ENCODE results near the gene FNBP1. TPM values are rescaled to one million over a fixed set of nuclear protein-coding genes. Genes with fewer than 3 reads are reported as not detected.

The FNBP1 gene
- polyA plus RNA-seq, 1 of the 3 experiments (the other 2 are of a cell fraction): 11.0 TPM

DNA sequence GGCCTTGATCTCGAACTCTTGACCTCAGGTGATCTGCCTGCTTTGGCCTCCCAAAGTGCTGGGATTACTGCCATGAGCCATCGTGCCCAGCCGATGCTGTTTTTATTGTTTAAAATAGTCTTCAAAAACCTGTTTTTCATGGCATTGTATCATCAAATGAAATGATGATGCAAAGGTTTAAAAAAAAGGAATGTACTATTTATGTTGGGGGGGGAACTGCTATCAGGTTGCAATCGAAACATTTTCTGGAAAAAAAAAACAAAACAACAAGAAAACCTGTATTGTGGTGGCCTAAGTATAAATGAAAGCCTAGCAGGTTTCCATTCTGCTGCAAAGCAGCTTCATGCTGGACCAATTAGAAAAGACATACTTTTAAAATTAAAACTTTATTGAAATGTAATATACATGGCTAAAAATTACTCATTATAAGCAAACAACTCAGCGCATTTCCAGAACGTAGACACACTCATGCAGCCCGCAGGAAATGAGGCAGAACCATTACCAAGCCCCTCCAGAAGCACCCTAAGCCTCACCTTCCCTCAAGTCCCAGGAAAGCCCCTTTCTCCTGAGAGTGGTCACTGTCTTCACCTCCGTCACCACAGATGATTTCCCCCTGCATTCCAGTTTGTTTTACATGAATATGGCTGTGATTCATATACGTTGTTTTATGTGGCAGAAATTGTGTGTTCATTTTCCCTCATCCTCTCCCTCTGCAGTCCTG lies 29.7 kb upstream of the FNBP1 start:
- H3K79me2 ChIP-seq (ENCODE audit: insufficient read depth): peaks cover 81% of the 10 kb centered on the region

More for the DNA sequence above, 29.7 kb upstream of the FNBP1 start:
- Histone ChIP-seq H3K4me2 (no peak overlapping the region), H3K9me3 (no peaks in the 10 kb centered on the region), H3K4me3 (ENCODE audit: low read depth in 2 of 2, low read length in 1 of 2) (no peak overlapping the region), H2AFZ (ENCODE audit: low read depth) (no peak overlapping the region), H4K20me1 (ENCODE audit: insufficient read depth) (peaks cover 58% of the 10 kb centered on the region), H3K4me1 (ENCODE audit: control insufficient read depth in 1 of 2, insufficient read depth in 2 of 2, low read depth in 1 of 2, low read length in 1 of 2) (peaks cover 2 to 9% of the 10 kb centered on the region in 2 experiments; a peak in 2 of 4 replicates), H3F3A (replicated peaks; ENCODE audit: insufficient read depth) (no peaks in the 10 kb centered on the region), H3K9ac (no peak overlapping the region), H3K27me3 (ENCODE audit: insufficient read depth) (no peaks in the 10 kb centered on the region), H3K36me3 (replicated peaks in 1 of 2; ENCODE audit: control insufficient read depth in 1 of 2, insufficient read depth in 2 of 2, low read length in 1 of 2) (peaks cover 11 to 19% of the 10 kb centered on the region in 2 experiments), H3K9me2 (no peaks in the 10 kb centered on the region), H3K27ac (ENCODE audit: low read depth in 2 of 2, low read length in 1 of 2) (peak overlapping the region in 1 of 2 experiments; percentile 11; a peak in 1 of 4 replicates)
- ChIA-PET POLR2A (no interaction called here), CTCF (interaction anchor here (1.1 kb wide), 2 partner anchors 28 to 35 kb away, joined by 3 to 4 read pairs; no protein-coding TSS in a partner anchor)
- TF ChIP-seq RCOR1 (IDR thresholded peaks at IDR 0.05; ENCODE audit: low read length) (no peak), SIN3A (IDR thresholded peaks at IDR 0.05; ENCODE audit: borderline replicate concordance, low read depth, low read length) (no peak), PBX3 (IDR thresholded peaks at IDR 0.05) (no peak), POLR2AphosphoS5 (IDR thresholded peaks at IDR 0.05; ENCODE audit: low read depth, low read length) (no peak), MXI1 (IDR thresholded peaks at IDR 0.05; ENCODE audit: low read depth, low read length) (no peak), CHD2 (IDR thresholded peaks at IDR 0.05; ENCODE audit: low read length, partially characterized antibody) (no peak), EZH2phosphoT487 (IDR thresholded peaks at IDR 0.05; ENCODE audit: borderline replicate concordance, low read depth) (no peak), TCF12 (IDR thresholded peaks at IDR 0.05) (no peak), RAD21 (IDR thresholded peaks at IDR 0.05; ENCODE audit: low read length) (no peak), GABPA (IDR thresholded peaks at IDR 0.05; ENCODE audit: low read depth) (no peak), REST (IDR thresholded peaks at IDR 0.05; ENCODE audit: low read depth, low read length) (no peak), JUND (IDR thresholded peaks at IDR 0.05) (no peak)
- TF ChIP-seq, protein P1, sequence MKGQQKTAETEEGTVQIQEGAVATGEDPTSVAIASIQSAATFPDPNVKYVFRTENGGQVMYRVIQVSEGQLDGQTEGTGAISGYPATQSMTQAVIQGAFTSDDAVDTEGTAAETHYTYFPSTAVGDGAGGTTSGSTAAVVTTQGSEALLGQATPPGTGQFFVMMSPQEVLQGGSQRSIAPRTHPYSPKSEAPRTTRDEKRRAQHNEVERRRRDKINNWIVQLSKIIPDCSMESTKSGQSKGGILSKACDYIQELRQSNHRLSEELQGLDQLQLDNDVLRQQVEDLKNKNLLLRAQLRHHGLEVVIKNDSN (IDR thresholded peaks at IDR 0.05; ENCODE audit: borderline replicate concordance, low read depth): no peak
- TF ChIP-seq, protein P2, sequence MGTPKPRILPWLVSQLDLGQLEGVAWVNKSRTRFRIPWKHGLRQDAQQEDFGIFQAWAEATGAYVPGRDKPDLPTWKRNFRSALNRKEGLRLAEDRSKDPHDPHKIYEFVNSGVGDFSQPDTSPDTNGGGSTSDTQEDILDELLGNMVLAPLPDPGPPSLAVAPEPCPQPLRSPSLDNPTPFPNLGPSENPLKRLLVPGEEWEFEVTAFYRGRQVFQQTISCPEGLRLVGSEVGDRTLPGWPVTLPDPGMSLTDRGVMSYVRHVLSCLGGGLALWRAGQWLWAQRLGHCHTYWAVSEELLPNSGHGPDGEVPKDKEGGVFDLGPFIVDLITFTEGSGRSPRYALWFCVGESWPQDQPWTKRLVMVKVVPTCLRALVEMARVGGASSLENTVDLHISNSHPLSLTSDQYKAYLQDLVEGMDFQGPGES (IDR thresholded peaks at IDR 0.05; ENCODE audit: low read depth, low read length): no peak
- no peak for DNase-seq
- WGBS (ENCODE audit: low lambda C conversion rate): 94% methylated on average over 9 of the region's 9 CpGs
